ENCODE data around the gene OR6C6.
"Not testable (repeated sequence)": the region's sequence is repeated elsewhere in the genome, so short reads cannot be mapped to it uniquely, and the experiment has no call there.

Gene OR6C6

GRCh38 chr12:55296469-55296868, at the start of gene OR6C6:
TSS of gene OR6C6 (minus strand) at chr12:55296569. CDS start at chr12:55295232, 1,337 bp downstream.
- DNase-seq (ENCODE audit: low read depth in 1 of 2, low spot score in 1 of 2): no peak

GRCh38 chr12:55336002-55336401, 39.6 kb upstream of the OR6C6 start:
- no peak for DNase-seq (ENCODE audit: low read depth in 1 of 2, low spot score in 1 of 2)

DNA sequence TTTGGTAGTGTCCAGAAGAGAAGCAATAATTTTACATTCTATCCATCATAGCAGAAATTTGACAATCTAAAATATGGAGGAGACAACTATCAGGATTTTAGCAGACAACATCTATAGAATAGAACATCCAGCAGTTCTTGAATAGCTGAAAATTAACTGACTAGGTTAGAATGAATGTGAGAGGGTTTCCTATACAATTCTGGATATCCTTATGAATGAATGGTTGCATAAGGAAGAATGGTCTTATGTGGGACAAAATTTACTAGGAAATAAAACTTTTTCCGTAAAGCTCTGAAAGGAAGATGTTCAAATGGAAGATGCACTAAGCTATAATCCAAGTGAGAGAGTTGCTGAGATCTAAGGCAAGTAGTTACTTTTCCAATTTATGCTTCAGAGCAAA, 34.1 kb upstream of the OR6C6 start, which contains the start of gene OR6C3:
Gene OR6C3, plus strand, starts transcription at position 301 of the 400 bp plus-strand sequence. CDS start 955 bp downstream, outside the sequence.
- DNase-seq (ENCODE audit: low read depth in 1 of 2, low spot score in 1 of 2): no peak

DNA sequence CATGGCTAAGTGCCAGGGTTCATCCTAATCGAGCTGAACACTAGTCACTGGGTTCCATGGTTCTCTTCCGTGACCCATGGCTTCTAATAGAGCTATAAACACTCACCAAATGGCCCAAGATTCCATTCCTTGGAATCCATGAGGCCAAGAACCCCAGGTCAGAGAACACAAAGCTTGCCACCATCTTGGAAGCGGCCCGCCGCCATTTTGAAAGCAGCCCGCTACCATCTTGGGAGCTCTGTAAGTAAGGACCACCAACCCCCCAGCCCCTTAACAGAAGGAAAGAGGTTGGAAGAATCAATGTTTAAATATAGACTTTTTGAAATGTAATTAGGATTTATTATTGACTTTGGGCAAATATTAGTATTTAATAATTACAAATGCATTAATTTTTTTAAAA, 29.4 kb upstream of the OR6C6 start:
- DNase-seq (ENCODE audit: low read depth in 1 of 2, low spot score in 1 of 2): not testable (repeated sequence)

GRCh38 chr12:55320201-55320600, 23.8 kb upstream of the OR6C6 start:
- DNase-seq (ENCODE audit: low read depth in 1 of 2, low spot score in 1 of 2): no peak

DNA sequence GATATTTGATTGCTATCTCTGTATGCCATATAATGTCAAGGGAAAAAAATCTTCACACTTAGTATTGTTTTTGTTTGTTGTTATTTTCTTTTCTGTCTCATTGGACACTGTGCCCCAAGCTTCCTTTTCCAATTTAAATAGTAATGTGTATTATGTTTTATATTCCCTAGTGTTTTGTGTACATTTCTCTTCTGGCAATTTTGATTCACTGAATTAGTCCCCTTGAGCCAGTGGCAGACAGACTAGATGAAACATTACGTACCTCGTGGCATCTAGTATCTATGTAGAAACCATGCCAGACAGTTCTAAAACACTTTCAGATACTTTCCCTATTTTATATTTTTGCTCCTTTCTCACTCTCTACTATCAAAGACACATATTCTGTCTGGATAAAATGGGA, 17.7 kb upstream of the OR6C6 start, which contains the start of gene OR6C1:
Gene OR6C1, plus strand, starts transcription at position 301 of the 400 bp plus-strand sequence. CDS start 6,257 bp downstream, outside the sequence.
- no peak for DNase-seq (ENCODE audit: low read depth in 1 of 2, low spot score in 1 of 2)

DNA sequence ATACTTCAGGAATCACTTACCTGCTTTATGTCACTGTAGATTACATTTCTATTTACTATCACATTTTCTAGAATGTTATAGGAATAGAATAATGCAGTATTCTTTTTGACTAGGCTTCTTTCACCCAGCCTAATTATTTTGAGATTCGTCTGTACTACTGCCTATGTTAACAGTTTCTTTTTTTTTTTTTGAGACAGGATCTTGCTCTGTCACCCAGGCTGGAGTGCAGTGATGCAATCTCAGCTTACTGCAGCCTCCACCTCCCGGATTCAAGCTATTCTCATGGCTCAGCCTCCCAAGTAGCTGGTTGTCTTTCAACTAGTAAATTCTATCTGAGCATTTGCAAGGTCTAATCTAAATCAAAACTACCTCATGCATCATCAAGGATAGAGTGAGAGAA, 6.4 kb downstream of the OR6C6 start:
- no peak for DNase-seq (ENCODE audit: low read depth in 1 of 2, low spot score in 1 of 2)

DNA sequence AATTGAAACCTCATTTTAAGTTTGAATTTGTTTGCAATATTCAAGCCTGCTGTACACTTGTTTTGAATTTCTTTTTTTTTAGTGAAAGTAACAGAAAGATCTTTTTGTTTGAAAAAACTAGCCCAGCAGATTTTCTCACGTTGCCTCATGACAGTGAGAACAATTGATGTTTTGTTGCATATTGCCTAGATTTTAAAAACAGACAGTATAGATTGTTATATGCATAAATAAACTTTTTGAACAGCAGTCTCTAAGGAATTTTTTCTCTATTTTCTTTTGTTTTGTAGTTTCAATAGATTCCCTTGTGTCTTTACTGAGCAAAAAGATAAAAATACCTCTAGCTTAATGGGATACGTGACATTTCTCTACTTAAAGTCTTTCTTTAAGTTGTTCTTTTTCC, 15.4 kb downstream of the OR6C6 start:
- no peak for DNase-seq (ENCODE audit: low read depth in 1 of 2, low spot score in 1 of 2)

DNA sequence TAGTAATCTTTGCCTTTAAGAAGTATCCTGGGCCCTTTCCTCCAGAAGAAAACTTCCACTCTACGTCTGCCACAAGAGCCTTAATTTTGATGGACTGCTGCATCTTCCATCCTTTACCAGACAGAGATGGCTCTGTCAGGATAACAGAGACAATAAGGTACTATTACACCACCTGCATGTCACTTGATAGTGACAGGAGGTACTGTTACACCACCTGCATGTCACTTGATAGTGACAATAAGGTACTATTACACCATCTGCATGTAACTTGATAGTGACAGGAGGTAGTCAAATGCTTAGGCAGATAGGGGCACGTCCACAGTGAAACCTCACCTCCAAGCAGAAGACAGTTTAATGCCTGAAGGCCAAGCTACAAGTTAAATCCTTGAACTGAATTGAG, 38.1 kb downstream of the OR6C6 start:
- no peak for DNase-seq (ENCODE audit: low read depth in 1 of 2, low spot score in 1 of 2)

DNA sequence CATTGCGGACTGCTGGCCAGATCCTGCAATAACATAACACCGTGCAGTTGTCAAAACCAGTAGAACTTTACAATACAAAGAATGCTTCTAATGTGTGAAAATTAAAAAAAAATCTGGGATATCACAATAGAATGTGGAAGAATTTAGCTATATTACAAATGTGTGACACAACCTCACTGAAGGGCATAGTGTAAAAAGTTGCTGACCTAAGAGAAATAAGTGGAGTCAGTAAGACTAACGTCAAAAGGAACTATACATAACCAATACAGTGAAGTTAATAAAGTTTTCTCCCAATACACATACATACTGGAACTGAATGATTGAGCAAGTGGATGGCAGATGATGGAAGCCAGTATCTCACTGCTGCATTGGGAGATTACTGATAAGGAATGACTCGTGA, 39.5 kb downstream of the OR6C6 start:
- DNase-seq (ENCODE audit: low read depth in 1 of 2, low spot score in 1 of 2): no peak

DNA sequence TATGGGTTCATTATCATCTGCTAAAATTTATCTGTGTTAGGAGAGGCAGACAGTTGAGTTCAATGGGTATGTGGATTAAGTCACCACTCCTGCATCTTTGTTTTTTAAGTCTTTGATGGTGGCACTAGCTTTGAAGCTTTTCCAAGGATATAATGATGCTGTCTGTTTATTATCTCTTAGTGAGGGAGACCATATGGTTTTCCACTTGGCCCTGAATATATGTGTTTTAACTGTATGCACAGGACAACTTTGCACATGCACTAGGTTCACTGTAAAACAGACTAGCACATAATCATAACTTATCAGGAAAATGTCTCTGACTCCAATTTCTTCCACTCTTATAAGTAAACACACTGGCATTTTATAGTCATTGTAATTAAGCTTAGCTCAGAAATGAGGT, 43.1 kb downstream of the OR6C6 start:
- no peak for DNase-seq (ENCODE audit: low read depth in 1 of 2, low spot score in 1 of 2)

DNA sequence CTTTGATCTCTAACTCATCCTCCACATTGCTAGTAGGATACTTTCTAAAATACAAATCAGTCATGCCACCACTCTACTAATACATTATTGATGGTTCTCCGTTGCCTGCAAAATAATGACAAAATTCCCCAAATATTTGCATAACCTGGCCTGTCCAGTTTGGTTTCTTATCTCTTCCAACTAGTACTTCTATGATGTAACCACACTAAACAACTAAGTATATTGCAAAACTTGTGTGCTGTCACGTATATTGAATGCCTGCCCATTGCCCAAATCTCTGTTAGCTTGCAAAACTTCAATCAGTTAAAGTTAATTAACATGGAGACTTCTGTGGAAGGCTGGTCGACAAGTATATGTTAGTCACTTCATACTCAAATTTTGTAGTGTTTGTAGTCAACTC, 45.4 kb downstream of the OR6C6 start:
- no peak for DNase-seq (ENCODE audit: low read depth in 1 of 2, low spot score in 1 of 2)

GRCh38 chr12:55246159-55246558, 50.2 kb downstream of the OR6C6 start:
- DNase-seq (ENCODE audit: low read depth in 1 of 2, low spot score in 1 of 2): no peak

DNA sequence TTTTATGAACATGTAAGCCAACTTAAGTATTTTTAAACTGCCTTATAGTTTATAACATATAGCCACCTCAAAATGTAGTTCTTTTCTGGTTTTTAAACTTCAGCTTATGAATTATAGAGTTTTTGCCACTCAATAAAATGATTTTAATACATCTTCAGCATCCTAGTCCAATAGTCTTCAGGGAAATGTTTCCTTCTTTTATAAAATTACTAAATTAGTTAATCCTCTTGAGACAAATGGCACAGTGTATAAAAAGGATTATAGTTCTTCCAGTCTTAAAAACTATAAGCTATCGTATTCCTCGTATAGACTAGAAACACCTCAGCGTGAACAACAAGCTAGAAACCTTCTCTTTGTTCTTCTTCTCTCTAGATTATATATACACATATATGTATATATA, 52.1 kb downstream of the OR6C6 start, which contains the start of gene OR6C74:
Gene OR6C74, plus strand, starts transcription at position 301 of the 400 bp plus-strand sequence. CDS start 2,679 bp downstream, outside the sequence.
- DNase-seq (ENCODE audit: low read depth in 1 of 2, low spot score in 1 of 2): no peak

Measured in activated CD4-positive, alpha-beta T cell treated with anti-CD3 and anti-CD28 coated beads, Interleukin-2, amount 50 U/mL, for 24 hours (primary cell).